Embryonic facial prominence (tissue), 1 donor: ENCODE results near the gene SRMS.

Source experiments
- DNase-seq: peaks from one replicate; pipeline ENCODE4 v3.0.0-alpha.2; 2016; ENCODE audit errors: extremely low spot score

Gene SRMS

DNA sequence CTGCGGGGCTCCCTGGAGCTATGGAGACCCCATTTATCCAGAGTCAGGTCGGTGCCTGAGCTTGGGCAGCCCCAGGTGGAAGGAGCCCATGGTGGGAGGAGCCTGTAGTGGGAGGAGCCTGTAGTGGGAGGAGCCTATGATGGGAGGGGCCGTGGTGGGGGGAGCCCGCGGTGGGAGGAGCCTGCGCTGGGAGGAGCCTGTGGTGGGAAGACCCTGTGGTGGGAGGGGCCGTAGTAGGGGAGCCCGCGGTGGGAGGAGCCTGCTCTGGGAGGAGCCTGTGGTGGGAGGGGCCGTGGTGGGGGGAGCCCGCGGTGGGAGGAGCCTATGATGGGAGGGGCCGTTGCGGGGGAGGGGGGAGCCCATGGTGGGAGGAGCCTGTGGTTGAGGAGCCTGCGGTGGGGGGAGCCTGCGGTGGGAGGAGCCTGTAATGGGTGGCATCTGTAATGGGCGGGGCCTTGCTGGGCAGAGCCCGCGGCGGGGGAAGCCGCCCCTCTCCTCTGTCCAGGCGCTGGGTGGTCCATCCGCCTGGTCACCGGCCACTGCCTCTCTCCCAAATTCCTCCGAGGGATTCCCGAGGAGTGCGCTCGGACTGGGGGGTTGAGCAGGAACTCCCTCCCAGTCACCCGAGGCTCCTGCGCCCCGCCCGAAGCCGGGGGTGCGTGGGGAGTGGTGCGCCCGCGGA lies 5.8 kb upstream of the SRMS start:
- peak; percentile 33 for DNase-seq

DNA sequence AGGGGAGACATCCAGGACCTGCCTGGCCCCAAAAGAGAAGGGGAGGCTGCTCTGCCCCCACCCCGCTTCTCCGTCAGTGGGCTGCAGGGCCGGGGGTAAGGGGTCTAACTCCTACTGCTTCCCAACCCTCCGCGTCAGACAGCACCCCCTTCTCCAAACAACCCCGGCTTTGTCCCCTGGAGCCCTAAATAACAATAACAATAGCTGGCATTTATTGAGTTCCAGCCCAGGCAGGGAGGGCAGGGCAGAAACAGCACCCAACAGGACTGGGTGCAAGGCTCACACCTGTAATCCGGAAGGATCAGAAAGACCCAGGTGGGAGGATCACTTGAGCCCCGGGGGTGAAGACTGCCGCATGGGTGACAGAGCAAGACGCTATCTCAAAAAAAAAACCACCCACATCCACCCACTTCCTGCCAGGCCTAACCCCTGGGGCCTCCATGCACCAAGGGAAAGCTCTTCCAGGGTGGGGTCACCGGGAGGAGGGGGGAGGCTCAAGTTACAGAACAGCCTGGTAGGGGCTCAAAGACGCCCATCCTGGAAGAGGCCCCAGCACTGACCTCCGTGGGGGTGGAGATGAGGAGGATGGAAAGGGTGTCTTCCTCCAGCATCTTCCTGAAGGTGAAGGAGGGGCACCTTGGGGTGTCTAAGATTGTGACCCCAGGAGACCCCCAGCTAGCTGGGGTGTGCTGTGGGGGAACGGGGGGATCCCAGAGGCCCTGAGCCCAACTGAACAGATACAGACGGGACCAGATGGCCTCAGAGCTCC lies 5.1 kb upstream of the SRMS start:
- DNase-seq = no peak

DNA sequence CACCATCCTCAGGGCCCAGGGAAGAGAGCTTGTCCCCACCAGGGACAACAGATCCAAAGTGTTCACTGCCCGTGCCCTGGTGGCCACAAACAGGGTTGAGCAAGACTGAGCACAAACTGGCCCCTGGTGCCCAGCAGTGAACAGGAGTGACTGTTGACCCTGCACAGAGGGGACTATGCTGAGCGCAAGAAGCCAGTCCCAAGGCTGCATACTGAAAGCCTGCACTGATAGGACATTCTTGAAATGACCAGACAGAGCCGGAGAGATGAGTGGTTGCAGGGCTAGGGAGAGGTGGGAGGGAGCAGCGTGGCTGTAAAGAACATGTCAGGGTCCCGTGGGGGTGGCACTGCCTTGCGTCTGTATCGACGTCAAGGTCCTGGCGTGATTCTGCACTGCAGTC lies 3.5 kb upstream of the SRMS start:
- DNase-seq = no peak

DNA sequence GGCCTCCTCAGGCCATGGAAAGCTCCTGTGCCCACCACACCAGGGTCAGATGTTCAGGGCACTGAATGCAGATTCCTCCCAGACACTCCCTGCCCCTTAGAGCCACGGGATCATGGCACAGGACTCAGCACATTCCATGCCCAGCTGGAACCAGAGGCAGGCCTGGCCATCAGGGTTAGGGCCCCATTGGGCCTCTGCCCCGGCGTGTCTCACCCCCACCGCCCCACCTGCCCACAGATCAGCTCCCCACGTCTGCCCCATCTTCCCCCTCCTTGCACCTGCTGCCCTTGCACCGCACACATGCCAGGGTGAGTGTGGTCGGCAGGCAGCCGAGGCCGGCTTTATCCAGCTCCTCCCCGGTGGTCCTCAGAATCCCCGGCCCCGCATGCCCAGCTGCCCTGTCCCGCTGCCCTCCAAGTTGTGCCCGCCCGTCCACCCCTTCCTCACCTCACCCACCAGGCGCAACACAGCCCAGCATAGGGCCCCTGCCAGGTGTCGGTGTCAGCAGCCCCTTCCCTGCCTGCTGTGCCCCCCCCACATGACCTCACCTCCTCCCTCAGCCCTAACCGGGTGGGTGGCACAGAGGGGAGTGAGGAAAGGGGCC lies 2.2 kb upstream of the SRMS start:
- DNase-seq = no peak

DNA sequence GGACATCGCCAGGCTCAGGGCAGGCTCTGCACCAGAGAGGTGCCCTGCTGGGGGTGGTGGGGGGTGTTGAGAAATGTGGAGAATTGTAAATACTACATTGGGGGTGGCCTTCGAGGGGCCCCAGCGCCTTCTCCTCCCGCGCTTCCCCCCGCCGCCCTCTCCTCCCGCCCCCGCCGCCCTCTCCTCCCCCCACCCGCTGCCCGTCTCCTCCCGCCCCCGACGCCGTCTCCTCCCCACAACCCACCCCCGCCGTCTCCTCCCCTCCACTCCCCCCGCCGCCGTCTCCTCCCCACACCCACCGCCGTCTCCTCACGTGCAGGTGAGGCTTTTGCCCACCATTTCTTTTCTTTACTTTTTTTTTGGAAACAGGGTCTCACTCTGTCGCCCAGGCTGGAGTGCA lies 1.5 kb upstream of the SRMS start:
- no peak for DNase-seq

DNA sequence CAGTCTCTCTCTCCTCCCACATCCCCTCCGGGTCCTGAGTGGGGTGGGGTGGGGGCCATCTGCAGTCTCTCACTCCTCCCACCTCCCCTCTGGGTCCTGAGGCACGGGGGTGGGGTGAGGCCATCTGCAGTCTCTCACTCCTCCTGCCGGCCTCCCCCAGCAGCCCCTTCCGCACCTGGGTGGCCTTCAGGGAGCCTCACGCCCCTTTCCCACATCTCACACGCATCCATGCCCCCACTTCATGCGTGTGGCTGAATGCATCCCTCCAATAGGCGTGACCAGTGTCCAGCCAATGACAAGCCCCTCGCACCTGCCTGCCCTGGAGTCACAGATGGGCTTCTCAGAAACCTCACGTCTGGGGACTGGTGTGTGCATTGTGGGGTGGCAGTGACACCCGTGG lies 993 bp upstream of the SRMS start:
- DNase-seq = no peak

DNA sequence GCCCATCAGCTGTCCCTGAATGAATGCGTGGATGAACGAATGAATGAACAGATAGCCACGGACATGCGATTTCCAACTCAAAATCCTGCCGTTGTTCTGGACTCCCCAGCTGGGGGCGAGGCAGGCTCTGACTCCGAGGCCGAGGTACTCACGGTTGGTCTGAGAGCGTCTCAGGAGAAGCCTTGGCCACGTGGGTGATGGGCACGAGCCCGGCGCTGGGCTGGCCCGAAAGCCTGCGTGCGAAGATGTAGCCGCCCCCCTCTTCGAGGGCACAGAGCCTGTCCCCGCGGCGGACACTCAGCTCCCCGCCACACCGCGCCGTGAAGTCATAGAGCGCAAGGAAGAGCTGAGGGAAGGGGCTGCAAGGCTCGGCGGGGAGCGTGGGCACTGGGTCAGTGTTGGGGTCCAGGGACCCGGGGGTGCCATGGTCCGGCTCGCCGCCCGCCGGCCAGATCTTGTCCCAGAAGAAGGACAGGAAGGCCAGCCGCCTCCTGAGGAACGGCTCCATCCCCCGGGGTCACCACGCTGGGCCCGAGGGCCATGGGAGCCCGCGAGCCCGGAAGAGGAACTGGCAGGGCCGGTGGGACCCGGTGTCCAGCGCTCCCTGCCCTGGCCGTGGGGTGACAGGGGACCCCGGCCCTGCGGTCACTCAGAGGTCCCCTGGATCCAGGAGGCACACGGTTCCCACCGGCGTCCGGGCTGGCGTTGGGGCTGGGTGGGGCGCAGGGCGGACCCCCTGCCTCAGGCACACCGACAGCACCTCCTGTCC lies 409 bp downstream of the SRMS start:
- no peak for DNase-seq

DNA sequence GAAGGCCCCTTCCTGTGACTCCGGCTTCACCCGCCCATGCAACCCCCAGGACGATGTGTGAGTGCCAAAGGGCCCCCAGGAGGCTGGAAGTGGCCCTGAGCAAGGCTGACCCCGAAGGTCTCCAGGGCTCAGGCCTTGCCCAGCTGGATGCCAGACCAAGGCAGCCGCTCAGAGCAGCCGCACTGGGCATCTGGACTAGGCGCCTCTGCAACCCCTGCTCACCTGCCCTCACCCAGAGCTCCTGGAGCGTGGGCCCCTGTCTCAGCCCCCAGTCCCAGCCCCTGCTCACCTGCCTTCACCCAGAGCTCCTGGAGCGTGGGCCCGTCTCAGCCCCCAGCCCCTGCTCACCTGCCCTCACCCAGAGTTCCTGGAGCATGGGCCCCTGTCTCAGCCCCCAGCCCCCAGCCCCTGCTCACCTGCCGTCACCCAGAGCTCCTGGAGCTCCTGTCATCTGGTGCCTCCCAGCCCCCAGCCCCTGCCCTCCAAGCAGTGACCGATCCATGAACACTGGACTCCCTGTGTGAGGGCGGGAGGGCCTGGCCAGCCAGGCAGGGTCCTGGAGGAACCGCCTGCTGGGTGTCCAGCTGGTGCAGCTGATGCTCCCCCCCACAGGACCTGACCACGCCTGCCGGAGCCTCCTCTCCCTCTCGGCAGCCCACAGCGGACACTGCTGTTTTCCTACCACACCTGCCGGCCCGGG lies 1.1 kb downstream of the SRMS start:
- no peak for DNase-seq

DNA sequence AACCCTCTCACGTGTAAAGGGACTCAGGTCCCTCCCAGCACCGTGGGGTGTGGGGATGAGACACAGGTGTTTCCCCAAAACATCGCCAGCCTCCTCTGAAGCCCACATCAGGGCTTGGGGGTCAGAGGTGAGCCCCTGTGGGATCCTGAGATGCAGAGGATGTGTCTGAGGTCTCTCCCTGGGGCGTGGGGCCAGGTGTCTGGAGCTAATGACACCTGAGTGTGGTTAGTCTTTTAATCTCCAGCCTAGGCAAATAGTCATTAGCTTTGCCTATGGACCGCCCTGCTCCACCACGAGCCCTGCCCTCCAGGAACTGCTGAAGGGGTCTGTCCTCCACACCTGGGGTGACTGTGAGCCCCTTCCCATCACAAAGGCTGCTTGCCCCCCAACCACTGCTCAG lies 1.7 kb downstream of the SRMS start:
- no peak for DNase-seq

DNA sequence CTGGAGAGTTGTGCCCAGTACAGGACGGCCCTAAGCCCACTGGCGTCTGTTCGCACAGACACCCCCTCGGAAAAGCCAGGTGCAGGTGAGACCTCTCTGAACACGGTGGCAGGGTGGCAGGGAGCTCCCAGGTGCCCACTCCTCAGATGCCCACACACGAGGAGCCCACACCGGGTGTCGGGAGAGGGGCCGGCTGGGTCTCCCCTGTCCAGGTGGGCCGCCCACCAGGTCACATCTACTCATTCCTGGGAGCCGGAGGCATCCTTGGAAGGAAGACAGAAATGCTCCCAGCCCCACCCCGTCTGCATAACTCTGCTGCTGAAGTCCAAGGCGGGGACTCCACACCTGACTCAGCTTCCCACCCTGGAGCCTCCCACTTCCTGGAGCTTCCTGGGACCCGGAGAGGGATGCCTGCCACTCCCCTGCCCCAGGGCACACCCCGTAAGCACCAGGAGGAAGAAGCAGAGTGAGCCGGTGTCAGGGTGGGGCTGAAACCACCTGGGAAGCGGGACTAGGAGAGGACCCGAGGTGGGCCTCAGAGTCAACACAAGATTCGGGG lies 2.5 kb downstream of the SRMS start:
- DNase-seq = no peak

DNA sequence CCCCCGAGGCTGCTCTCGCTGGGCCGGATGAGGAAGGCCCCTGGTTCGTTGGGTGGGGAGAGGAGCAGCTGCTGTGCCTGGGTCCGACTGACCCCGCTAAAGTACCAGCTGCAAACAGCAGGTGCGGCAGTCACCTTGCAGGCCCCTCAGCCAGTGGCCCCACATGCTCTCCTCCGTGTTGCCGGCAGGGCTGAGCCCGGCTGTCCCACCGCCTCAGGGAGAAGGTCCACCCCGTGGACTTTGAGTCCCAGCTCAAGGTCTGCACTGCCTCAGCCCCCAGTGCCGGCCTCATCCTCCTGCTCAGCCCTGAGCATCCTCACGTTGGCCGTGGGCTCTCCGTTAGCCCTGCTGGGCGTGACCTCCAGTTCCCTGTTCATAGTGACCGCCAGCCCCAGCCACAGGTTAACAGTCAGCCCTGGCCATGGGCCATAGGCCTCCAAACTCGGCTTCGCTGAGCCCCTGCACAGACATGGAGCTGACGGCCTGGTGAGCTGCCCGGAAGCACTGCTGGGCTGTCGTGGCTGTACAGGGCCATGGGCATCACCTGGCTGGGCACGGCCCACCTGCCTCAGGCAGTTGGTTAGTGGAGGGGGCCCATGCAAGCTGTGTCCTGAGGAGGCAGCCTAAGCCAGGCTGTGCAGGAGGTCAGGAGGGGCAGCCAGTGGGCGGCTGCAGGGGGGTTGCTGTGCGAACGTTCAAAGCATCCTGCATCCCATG lies 3.1 kb downstream of the SRMS start:
- no peak for DNase-seq

DNA sequence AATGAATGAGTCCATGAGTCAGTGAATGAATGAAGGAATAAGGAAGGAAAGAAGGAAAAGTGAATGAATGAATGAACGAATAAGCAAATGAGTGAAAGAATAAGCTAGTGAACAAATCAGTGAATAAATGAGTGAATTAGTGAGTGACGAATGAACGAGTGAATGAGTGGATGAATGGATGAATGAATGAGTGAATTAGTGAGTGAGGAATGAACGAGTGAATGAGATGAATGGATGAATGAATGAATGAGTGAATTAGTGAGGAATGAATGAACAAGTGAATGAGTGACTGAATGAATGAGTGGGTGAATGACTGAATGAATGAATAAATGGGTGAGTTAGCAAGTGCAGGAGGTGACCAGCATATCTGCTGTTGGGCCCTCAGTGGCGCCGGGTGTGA lies 3.8 kb downstream of the SRMS start:
- DNase-seq = no peak

DNA sequence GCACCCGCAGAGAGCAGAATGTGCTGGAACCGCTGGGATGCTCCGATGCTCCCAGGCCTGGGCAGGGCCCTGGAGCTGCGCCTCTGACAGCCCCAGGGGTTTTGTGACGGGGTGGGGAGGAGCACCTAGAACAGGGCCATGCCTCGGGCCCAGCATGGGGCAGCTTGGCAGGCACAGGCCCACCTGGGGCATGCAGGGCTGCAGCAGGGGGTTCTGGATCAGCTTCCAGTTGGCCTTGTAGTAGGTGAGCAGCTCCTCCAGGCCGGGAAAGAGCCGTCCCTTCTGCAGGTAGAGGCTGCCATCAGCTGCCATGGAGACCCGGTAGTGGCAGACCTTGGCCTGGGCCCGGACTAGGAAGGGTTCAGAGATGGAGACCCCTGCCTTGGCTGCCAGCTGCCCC lies 4.4 kb downstream of the SRMS start:
- no peak for DNase-seq

DNA sequence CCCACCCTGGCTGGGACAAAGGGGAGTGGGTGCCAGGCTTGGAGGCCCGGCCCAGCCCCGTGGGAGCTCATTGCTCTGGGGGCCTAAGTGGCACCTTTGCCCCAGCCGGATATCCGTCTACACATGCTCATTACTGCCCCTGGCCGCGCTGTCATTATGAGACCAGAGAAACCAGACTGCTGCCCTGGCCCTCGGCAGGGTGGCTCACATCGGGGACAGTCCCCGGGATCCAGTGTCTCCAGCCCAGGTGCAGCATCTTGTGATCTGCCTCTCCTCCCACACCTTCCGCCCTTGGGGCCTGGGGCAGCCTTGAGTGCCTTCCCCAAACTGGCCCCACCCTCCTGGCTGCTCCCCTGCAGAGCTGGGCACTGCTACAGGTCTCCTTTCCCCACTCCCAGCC lies 4.9 kb downstream of the SRMS start:
- no peak for DNase-seq

DNA sequence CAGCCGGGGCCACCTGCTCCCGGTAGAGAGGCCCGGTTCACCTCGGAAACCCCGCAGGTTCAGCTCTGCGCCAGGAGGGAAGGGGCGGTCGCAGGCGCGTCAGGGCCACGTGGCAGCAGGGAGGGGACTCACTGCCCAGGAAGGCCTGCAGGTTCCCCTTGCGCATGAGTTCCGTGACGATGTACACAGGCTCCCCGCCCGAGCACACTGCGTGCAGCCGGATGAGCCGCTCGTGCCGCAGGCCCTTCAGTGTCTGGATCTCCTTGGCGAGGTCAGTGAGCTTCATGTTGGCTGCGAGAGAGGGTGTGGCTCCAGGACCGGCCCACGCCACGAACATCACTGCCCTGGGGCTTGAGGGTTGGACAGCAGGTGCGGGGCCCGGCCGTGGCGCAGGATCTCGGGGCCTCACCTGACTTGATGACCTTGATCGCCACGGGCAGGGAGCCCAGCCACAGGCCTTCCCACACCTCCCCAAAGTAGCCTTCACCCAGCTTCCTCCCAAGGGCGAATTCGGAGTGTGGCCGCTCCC lies 5.5 kb downstream of the SRMS start:
- no peak for DNase-seq

DNA sequence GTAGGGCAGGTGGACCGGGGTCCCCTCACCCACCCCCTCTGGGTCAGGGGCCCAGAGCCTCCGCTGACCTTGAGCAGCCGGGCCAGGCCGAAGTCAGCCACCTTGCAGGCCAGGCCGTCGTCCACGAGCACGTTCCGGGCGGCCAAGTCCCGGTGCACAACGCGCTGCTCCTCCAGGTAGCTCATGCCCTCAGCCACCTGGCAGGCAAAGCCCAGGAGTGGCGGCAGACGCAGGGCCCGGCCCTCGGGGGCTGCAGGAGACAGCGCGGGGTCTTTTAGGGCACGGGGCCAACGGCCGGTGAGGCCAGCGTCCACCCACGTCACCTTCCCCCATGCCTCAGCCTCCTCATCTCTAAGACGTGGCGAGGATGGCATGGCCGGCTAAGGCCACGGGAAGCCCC lies 6.2 kb downstream of the SRMS start:
- no peak for DNase-seq

DNA sequence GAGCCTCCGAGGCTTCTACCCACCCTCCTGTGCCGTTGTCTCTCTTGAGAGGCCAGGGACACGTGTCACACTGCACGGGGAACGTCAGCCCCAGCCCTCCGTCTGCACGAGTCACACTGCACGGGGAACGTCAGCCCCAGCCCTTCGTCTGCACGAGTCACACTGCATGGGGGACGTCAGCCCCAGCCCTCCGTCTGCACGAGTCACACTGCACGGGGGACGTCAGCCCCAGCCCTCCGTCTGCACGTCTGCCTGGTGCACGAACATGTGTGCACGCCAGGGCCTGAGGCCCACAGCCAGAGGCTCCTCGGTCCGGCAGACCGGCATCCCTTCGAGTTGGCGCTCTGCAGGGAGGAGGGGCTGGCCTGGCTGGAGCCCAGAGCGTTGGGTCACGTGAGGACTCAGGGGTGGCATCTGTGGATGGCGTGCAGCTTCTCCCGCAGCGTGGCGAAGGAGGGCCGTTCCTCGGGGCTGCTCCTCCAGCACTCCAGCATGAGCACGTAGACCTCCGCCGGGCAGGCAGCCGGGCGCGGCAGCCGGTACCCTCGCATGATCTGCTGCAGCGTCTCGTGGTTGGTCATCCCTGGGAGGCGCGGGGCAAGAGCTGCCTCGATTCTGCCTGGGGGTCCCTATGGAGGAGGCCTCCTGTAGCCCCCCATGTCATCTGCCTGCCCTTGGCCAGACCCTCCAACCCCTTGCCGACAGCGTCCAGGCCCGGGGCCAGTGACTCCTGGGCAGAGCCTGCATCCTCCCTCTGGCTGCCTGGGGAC lies 6.9 kb downstream of the SRMS start:
- DNase-seq = no peak

DNA sequence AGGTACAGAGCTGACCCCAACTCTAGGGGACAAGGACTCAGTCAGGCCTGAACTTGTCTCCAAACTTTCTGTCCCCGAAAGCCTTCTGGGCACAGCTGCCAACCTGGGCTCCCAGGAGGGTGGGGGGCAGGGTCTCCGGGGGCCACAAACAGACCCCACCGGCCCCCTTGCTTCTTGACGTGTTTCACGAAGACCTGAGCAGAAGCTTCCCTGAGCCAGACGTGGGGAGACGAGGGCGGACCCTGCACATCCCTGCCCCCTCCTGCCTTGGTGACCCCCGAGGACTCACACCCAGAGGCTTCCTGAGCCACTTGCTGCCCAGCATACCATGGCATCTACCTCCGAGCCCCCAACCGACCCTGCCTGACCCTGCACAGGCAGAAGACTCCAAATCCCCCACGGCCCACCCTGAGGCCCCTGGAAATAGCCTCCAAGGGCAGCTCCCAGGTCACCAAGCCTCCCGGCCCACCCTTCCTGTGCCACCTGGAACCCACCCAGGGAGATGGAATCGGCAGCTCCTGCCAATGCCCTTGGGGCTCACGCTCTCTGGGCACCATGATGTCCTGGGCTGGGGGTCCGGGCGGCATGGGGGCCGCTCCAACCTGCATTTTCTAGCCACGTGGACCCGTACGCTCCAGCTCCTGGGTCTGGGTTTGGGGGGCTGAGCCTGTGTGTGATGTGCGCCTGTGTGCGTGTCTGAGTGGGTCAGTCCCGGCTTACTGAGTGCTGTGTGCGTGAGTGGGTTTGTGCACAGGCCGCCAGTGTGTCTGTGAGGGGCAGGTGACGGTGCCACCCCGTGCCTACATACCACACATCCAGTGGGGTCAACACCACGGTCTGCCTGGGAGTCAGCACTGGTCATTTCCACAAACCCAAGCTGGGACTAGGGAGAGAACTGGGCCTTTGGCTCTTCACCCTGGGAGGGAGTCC lies 7.8 kb downstream of the SRMS start:
- no peak for DNase-seq

DNA sequence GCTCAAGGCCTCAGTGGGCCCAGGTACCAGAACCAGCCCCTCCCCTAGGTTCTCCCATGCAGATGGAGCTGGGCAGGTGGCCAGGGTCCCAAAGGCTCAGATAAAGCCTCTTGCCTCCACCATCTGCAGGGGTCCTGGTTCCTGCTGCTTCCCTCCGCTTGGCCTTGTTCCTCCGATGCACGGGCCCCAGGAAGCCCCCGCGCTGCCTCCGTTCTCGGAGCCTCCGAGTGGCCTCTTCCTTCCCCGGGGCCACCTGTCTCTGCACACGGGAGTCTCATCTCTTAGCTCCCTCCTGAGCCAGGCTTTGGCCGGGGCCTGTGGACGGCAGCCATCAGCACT lies 8.5 kb downstream of the SRMS start:
- DNase-seq = no peak
